NB4 (cell line): ENCODE data around the gene SPNS2.

Experiments
- POLR2A ChIP-seq: IDR thresholded peaks from 2 replicates; pipeline ENCODE4 v1.6.1; 2011; ENCODE audit warnings: mild to moderate bottlenecking; ENCODE audit not compliant: insufficient read length; ENCODE audit errors: extremely low read depth
- TF ChIP-seq, protein P1 (sequence below): IDR thresholded peaks from one replicate; pipeline ENCODE4 v1.5.1; 2012; ENCODE audit warnings: low read depth, low read length
- TF ChIP-seq, protein P2 (sequence below): IDR thresholded peaks from 2 replicates; pipeline ENCODE4 v1.6.1; 2011; ENCODE audit warnings: low read depth, low read length

- TF ChIP-seq, protein P1, sequence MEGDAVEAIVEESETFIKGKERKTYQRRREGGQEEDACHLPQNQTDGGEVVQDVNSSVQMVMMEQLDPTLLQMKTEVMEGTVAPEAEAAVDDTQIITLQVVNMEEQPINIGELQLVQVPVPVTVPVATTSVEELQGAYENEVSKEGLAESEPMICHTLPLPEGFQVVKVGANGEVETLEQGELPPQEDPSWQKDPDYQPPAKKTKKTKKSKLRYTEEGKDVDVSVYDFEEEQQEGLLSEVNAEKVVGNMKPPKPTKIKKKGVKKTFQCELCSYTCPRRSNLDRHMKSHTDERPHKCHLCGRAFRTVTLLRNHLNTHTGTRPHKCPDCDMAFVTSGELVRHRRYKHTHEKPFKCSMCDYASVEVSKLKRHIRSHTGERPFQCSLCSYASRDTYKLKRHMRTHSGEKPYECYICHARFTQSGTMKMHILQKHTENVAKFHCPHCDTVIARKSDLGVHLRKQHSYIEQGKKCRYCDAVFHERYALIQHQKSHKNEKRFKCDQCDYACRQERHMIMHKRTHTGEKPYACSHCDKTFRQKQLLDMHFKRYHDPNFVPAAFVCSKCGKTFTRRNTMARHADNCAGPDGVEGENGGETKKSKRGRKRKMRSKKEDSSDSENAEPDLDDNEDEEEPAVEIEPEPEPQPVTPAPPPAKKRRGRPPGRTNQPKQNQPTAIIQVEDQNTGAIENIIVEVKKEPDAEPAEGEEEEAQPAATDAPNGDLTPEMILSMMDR = peak; percentile 53
- TF ChIP-seq, protein P2, sequence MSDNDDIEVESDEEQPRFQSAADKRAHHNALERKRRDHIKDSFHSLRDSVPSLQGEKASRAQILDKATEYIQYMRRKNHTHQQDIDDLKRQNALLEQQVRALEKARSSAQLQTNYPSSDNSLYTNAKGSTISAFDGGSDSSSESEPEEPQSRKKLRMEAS = peak; percentile 54; the same call in 1 of the 2 replicates
- no peak for TF ChIP-seq POLR2A
These were observed 66.8 kb downstream of the SPNS2 start for GRCh38 chr17:4565209-4566141.
